Measurements from ENCODE around the gene POLN.

Gene POLN

GRCh38 chr4:2091990-2092668 lies 149.8 kb downstream of the POLN start:
- FAIRE-seq (no peak), DNase-seq (ENCODE audit: insufficient read length, low spot score) (no peak)
- TF ChIP-seq POLR2A (IDR thresholded peaks at IDR 0.05; ENCODE audit: low read depth, low read length): no peak

- TF ChIP-seq POLR2A (IDR thresholded peaks at IDR 0.05; ENCODE audit: low read depth, low read length): no peak
- DNase-seq (ENCODE audit: insufficient read length, low spot score): no peak
- FAIRE-seq: no peak
Observed at GRCh38 chr4:2090642-2091041, 151.3 kb downstream of the POLN start.

GRCh38 chr4:2089222-2089621 lies 152.7 kb downstream of the POLN start:
- no peak for TF ChIP-seq POLR2A (IDR thresholded peaks at IDR 0.05; ENCODE audit: low read depth, low read length)
- no peak for FAIRE-seq
- no peak for DNase-seq (ENCODE audit: insufficient read length, low spot score)

- DNase-seq (ENCODE audit: insufficient read length, low spot score): no peak
- no peak for FAIRE-seq
- no peak for TF ChIP-seq POLR2A (IDR thresholded peaks at IDR 0.05; ENCODE audit: low read depth, low read length)
Observed at GRCh38 chr4:2087170-2087569, 154.8 kb downstream of the POLN start.

- no peak for TF ChIP-seq POLR2A (IDR thresholded peaks at IDR 0.05; ENCODE audit: low read depth, low read length)
- DNase-seq (ENCODE audit: insufficient read length, low spot score) (no peak), FAIRE-seq (no peak)
Observed at GRCh38 chr4:2085496-2085901, 156.4 kb downstream of the POLN start.

- no peak for TF ChIP-seq POLR2A (IDR thresholded peaks at IDR 0.05; ENCODE audit: low read depth, low read length)
- FAIRE-seq (no peak), DNase-seq (ENCODE audit: insufficient read length, low spot score) (no peak)
Observed at GRCh38 chr4:2084316-2084715, 157.6 kb downstream of the POLN start.

GRCh38 chr4:2083826-2084160 lies 158.1 kb downstream of the POLN start:
- DNase-seq (ENCODE audit: insufficient read length, low spot score) (no peak), FAIRE-seq (no peak)
- no peak for TF ChIP-seq POLR2A (IDR thresholded peaks at IDR 0.05; ENCODE audit: low read depth, low read length)

- FAIRE-seq: no peak
- TF ChIP-seq POLR2A (IDR thresholded peaks at IDR 0.05; ENCODE audit: low read depth, low read length): no peak
- DNase-seq (ENCODE audit: insufficient read length, low spot score): no peak
Observed at GRCh38 chr4:2083116-2083825, 158.7 kb downstream of the POLN start.

GRCh38 chr4:2082627-2083026 lies 159.3 kb downstream of the POLN start:
- FAIRE-seq (no peak), DNase-seq (ENCODE audit: insufficient read length, low spot score) (no peak)
- TF ChIP-seq POLR2A (IDR thresholded peaks at IDR 0.05; ENCODE audit: low read depth, low read length): no peak

GRCh38 chr4:2082118-2082517 lies 159.8 kb downstream of the POLN start:
- DNase-seq (ENCODE audit: insufficient read length, low spot score) (no peak), FAIRE-seq (no peak)
- TF ChIP-seq POLR2A (IDR thresholded peaks at IDR 0.05; ENCODE audit: low read depth, low read length): no peak

GRCh38 chr4:2081540-2081939 lies 160.4 kb downstream of the POLN start:
- DNase-seq (ENCODE audit: insufficient read length, low spot score): no peak
- no peak for FAIRE-seq
- TF ChIP-seq POLR2A (IDR thresholded peaks at IDR 0.05; ENCODE audit: low read depth, low read length): no peak

- FAIRE-seq (no peak), DNase-seq (ENCODE audit: insufficient read length, low spot score) (no peak)
- no peak for TF ChIP-seq POLR2A (IDR thresholded peaks at IDR 0.05; ENCODE audit: low read depth, low read length)
Observed at GRCh38 chr4:2080429-2081300, 161.3 kb downstream of the POLN start.

GRCh38 chr4:2079926-2080325 lies 162.0 kb downstream of the POLN start:
- DNase-seq (ENCODE audit: insufficient read length, low spot score): no peak
- FAIRE-seq: no peak
- no peak for TF ChIP-seq POLR2A (IDR thresholded peaks at IDR 0.05; ENCODE audit: low read depth, low read length)

- DNase-seq (ENCODE audit: insufficient read length, low spot score) (no peak), FAIRE-seq (no peak)
- no peak for TF ChIP-seq POLR2A (IDR thresholded peaks at IDR 0.05; ENCODE audit: low read depth, low read length)
Observed at GRCh38 chr4:2079006-2079405, 162.9 kb downstream of the POLN start.

All from H54 (cell line).